ENCODE measurements around the gene CAMK1D.

Gene CAMK1D

GRCh38 chr10:12649012-12649584 is 299.8 kb downstream of the CAMK1D start:
- TF ChIP-seq, protein P1, sequence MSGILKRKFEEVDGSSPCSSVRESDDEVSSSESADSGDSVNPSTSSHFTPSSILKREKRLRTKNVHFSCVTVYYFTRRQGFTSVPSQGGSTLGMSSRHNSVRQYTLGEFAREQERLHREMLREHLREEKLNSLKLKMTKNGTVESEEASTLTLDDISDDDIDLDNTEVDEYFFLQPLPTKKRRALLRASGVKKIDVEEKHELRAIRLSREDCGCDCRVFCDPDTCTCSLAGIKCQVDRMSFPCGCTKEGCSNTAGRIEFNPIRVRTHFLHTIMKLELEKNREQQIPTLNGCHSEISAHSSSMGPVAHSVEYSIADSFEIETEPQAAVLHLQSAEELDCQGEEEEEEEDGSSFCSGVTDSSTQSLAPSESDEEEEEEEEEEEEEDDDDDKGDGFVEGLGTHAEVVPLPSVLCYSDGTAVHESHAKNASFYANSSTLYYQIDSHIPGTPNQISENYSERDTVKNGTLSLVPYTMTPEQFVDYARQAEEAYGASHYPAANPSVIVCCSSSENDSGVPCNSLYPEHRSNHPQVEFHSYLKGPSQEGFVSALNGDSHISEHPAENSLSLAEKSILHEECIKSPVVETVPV (CRISPR knock-in tag; IDR thresholded peaks at IDR 0.05) = no peak
- TF ChIP-seq ZC3H10 (CRISPR knock-in tag; IDR thresholded peaks at IDR 0.05) (no peak), SNAI2 (CRISPR knock-in tag; IDR thresholded peaks at IDR 0.05) (no peak), TOX (CRISPR knock-in tag; IDR thresholded peaks at IDR 0.05; ENCODE audit: borderline replicate concordance) (no peak), ZFP30 (CRISPR knock-in tag; IDR thresholded peaks at IDR 0.05) (no peak)
- no peak for ATAC-seq

- no peak for ATAC-seq
Measured at GRCh38 chr10:12650122-12650521, 300.8 kb downstream of the CAMK1D start.

DNA sequence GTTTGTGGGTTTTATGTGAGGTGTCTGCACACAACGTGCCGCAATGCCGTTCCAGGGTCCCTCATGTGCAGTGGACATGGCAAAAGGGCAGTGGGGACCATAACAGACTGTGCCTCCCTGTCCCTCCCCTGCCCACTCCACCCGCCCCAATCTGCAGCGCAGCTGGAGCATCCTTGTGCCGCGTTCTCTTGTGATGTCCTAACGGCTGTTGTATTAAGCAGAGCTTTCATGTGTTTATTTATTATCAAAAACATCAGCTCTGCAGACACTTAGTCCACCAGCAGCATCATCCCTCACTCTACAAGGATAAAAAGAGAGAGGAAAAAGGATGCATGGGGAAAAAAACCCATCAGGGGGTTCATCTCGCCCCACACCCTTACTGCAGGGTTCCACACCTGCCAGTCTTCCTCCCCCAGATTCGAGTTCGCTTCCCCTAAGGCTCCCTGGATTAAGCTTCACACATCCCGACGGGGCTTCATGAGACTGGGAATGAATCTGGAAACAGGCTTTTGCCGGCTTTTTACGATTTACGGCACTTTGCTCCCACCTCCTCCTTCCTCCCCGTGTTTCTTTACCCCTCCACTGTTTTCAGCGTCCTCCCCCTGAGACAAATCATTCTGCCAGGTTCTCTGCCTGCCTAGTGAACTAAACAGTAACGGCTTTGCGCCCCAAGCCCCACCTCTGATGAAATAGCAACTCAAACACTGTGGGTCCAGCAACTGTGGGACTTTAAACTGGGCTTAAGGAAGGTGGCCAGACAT is 301.4 kb downstream of the CAMK1D start:
- ATAC-seq = no peak
- TF ChIP-seq, protein P2, sequence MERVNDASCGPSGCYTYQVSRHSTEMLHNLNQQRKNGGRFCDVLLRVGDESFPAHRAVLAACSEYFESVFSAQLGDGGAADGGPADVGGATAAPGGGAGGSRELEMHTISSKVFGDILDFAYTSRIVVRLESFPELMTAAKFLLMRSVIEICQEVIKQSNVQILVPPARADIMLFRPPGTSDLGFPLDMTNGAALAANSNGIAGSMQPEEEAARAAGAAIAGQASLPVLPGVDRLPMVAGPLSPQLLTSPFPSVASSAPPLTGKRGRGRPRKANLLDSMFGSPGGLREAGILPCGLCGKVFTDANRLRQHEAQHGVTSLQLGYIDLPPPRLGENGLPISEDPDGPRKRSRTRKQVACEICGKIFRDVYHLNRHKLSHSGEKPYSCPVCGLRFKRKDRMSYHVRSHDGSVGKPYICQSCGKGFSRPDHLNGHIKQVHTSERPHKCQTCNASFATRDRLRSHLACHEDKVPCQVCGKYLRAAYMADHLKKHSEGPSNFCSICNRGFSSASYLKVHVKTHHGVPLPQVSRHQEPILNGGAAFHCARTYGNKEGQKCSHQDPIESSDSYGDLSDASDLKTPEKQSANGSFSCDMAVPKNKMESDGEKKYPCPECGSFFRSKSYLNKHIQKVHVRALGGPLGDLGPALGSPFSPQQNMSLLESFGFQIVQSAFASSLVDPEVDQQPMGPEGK (CRISPR knock-in tag; IDR thresholded peaks at IDR 0.05; ENCODE audit: borderline replicate concordance) = no peak
- TF ChIP-seq, protein P1 (CRISPR knock-in tag; IDR thresholded peaks at IDR 0.05) = no peak
- TF ChIP-seq ARNTL (CRISPR knock-in tag; IDR thresholded peaks at IDR 0.05; ENCODE audit: borderline replicate concordance, low read depth) = no peak
- TF ChIP-seq GLIS3 (CRISPR knock-in tag; IDR thresholded peaks at IDR 0.05) = no peak
- no peak for TF ChIP-seq ZC3H10 (CRISPR knock-in tag; IDR thresholded peaks at IDR 0.05)
- no peak for TF ChIP-seq CSDC2 (CRISPR knock-in tag; IDR thresholded peaks at IDR 0.05)
- no peak for TF ChIP-seq BACH2 (CRISPR knock-in tag; IDR thresholded peaks at IDR 0.05; ENCODE audit: borderline replicate concordance)
- TF ChIP-seq SNAI2 (CRISPR knock-in tag; IDR thresholded peaks at IDR 0.05) = no peak
- TF ChIP-seq ZFP3 (CRISPR knock-in tag; IDR thresholded peaks at IDR 0.05) = no peak
- no peak for TF ChIP-seq TCF4 (CRISPR knock-in tag; IDR thresholded peaks at IDR 0.05; ENCODE audit: borderline replicate concordance)
- TF ChIP-seq ISL1 (CRISPR knock-in tag; IDR thresholded peaks at IDR 0.05) = no peak
- no peak for TF ChIP-seq TOX (CRISPR knock-in tag; IDR thresholded peaks at IDR 0.05; ENCODE audit: borderline replicate concordance)
- TF ChIP-seq RARB (CRISPR knock-in tag; IDR thresholded peaks at IDR 0.05) = no peak
- no peak for TF ChIP-seq TSHZ2 (CRISPR knock-in tag; IDR thresholded peaks at IDR 0.05)
- no peak for TF ChIP-seq ZNF70 (CRISPR knock-in tag; IDR thresholded peaks at IDR 0.05)

More at GRCh38 chr10:12650122-12650521, 300.8 kb downstream of the CAMK1D start:
- TF ChIP-seq TOX (CRISPR knock-in tag; IDR thresholded peaks at IDR 0.05; ENCODE audit: borderline replicate concordance) = no peak
- TF ChIP-seq, protein P3, sequence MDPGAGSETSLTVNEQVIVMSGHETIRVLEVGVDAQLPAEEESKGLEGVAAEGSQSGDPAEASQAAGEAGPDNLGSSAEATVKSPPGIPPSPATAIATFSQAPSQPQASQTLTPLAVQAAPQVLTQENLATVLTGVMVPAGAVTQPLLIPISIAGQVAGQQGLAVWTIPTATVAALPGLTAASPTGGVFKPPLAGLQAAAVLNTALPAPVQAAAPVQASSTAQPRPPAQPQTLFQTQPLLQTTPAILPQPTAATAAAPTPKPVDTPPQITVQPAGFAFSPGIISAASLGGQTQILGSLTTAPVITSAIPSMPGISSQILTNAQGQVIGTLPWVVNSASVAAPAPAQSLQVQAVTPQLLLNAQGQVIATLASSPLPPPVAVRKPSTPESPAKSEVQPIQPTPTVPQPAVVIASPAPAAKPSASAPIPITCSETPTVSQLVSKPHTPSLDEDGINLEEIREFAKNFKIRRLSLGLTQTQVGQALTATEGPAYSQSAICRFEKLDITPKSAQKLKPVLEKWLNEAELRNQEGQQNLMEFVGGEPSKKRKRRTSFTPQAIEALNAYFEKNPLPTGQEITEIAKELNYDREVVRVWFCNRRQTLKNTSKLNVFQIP (CRISPR knock-in tag; IDR thresholded peaks at IDR 0.05; ENCODE audit: borderline replicate concordance, low read depth) = no peak
- TF ChIP-seq CREB5 (CRISPR knock-in tag; IDR thresholded peaks at IDR 0.05; ENCODE audit: low read depth) = no peak
- TF ChIP-seq PPARA (CRISPR knock-in tag; IDR thresholded peaks at IDR 0.05; ENCODE audit: borderline replicate concordance) = no peak
- TF ChIP-seq, protein P2 (CRISPR knock-in tag; IDR thresholded peaks at IDR 0.05; ENCODE audit: borderline replicate concordance) = no peak
- no peak for TF ChIP-seq ARNTL (CRISPR knock-in tag; IDR thresholded peaks at IDR 0.05; ENCODE audit: borderline replicate concordance, low read depth)

All from SK-N-SH treated with all-trans-retinoic acid at 6 μM for 48 hours (cell line).